Keratinocyte (primary cell): ENCODE data around the gene LRRC47.

Experiments used
- CTCF ChIP-seq, 3 experiments: IDR thresholded peaks in 1 of 3; conservative IDR thresholded peaks in 1 of 3; optimal IDR thresholded peaks in 1 of 3; 2 replicates in 2 of 3; 3 replicates in 1 of 3; pipeline versions ENCODE3 to v1.5.1; 2011; ENCODE audit warnings: low read length in 3 of 3, mild to moderate bottlenecking in 3 of 3, moderate library complexity in 2 of 3, control low read depth in 1 of 3, inconsistent platforms in 1 of 3; ENCODE audit not compliant: insufficient read depth in 2 of 3; ENCODE audit errors: extremely low read depth in 1 of 3
- EZH2 ChIP-seq: IDR thresholded peaks from one replicate; pipeline ENCODE4 v1.6.1; 2012; ENCODE audit warnings: inconsistent platforms, mild to moderate bottlenecking, low read length, moderate library complexity

GRCh38 chr1:3736131-3736561, 60.2 kb downstream of the LRRC47 start:
- TF ChIP-seq CTCF (optimal IDR thresholded peaks at IDR 0.05 in 1 of 3, IDR thresholded peaks at IDR 0.05 in 1 of 3, conservative IDR thresholded peaks at IDR 0.05 in 1 of 3; ENCODE audit: extremely low read depth in 1 of 3, insufficient read depth in 2 of 3, low read length in 3 of 3): no peak
- no peak for TF ChIP-seq EZH2
